Epithelial cell of proximal tubule (primary cell): ENCODE data around the gene FOXO1. TPM values are rescaled to one million over a fixed set of nuclear protein-coding genes. Genes with fewer than 3 reads are reported as not detected.

Experiments used
- DNase-seq: peaks from one replicate; pipeline ENCODE4 v3.0.0-alpha.2; 2011; ENCODE audit warnings: low read depth
- H3K4me3 ChIP-seq: 2 replicates; pipeline ENCODE4 v1.5.1; 2011; ENCODE audit warnings: low read depth, mild to moderate bottlenecking, low read length
- total RNA-seq: library from RNA; depleted of rRNA; stranded (reverse); fragments of >200 nt; gene quantifications from 2 replicates; pipeline ENCODE4 v1.2.3, GENCODE V29; 2015
- TF ChIP-seq, protein P1 (sequence below): conservative IDR thresholded peaks from 2 replicates; pipeline ENCODE4 v1.5.1; 2012; ENCODE audit warnings: low read depth, mild to moderate bottlenecking, low read length

Gene FOXO1
- total RNA-seq, 1 donor from 2014 or later: 6.3 TPM

DNA sequence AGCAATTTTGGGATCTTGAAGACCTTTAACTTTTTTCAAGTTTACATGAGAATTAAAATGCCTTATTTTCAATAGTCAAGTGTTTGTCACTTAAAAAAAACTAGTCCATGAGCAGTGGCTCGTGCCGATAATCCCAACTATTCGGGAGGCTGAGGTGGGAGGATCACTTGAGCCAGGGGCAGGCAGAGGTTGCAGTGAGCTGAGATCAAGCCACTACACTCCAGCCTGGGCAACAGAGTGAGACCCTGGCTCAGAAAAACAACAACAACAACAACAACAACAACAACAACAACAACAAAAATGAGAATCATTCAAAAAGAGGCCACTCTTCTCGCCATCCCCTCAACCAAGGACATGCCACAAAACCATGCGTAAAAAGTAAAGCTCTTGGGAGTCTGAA, 5.7 kb downstream of the FOXO1 start:
- H3K4me3 ChIP-seq: no peak overlapping the region
- TF ChIP-seq, protein P1, sequence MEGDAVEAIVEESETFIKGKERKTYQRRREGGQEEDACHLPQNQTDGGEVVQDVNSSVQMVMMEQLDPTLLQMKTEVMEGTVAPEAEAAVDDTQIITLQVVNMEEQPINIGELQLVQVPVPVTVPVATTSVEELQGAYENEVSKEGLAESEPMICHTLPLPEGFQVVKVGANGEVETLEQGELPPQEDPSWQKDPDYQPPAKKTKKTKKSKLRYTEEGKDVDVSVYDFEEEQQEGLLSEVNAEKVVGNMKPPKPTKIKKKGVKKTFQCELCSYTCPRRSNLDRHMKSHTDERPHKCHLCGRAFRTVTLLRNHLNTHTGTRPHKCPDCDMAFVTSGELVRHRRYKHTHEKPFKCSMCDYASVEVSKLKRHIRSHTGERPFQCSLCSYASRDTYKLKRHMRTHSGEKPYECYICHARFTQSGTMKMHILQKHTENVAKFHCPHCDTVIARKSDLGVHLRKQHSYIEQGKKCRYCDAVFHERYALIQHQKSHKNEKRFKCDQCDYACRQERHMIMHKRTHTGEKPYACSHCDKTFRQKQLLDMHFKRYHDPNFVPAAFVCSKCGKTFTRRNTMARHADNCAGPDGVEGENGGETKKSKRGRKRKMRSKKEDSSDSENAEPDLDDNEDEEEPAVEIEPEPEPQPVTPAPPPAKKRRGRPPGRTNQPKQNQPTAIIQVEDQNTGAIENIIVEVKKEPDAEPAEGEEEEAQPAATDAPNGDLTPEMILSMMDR: no peak
- no peak for DNase-seq

GRCh38 chr13:40660141-40660664, 6.2 kb downstream of the FOXO1 start:
- TF ChIP-seq, protein P1: no peak
- DNase-seq: no peak

GRCh38 chr13:40657951-40658350, 8.5 kb downstream of the FOXO1 start:
- H3K4me3 ChIP-seq: no peak overlapping the region
- TF ChIP-seq, protein P1: no peak
- no peak for DNase-seq

More at GRCh38 chr13:40660141-40660664, 6.2 kb downstream of the FOXO1 start:
- no peak overlapping the region for H3K4me3 ChIP-seq

DNA sequence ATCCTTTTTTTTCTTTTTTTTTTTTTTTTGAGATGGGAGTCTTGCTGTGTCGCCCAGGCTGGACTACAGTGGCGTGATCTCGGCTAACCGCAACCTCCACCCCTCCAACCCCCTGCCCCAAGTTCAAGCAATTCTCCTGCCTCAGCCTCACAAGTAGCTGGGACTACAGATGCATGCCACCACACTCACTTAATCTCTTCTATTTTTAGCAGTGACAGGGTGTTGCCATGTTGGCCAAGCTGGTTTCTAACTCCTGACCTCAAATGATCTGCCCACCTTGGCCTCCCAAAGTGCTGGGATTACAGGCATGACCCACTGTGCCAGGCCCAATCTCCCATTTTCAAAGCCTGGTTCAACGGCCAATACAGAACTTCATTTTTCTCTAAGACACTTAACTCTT, 9.1 kb downstream of the FOXO1 start:
- no peak overlapping the region for H3K4me3 ChIP-seq
- DNase-seq: no peak
- TF ChIP-seq, protein P1: no peak

- TF ChIP-seq, protein P1: no peak
- H3K4me3 ChIP-seq: no peak overlapping the region
- no peak for DNase-seq
Measured at GRCh38 chr13:40656358-40656757, 10.1 kb downstream of the FOXO1 start.

DNA sequence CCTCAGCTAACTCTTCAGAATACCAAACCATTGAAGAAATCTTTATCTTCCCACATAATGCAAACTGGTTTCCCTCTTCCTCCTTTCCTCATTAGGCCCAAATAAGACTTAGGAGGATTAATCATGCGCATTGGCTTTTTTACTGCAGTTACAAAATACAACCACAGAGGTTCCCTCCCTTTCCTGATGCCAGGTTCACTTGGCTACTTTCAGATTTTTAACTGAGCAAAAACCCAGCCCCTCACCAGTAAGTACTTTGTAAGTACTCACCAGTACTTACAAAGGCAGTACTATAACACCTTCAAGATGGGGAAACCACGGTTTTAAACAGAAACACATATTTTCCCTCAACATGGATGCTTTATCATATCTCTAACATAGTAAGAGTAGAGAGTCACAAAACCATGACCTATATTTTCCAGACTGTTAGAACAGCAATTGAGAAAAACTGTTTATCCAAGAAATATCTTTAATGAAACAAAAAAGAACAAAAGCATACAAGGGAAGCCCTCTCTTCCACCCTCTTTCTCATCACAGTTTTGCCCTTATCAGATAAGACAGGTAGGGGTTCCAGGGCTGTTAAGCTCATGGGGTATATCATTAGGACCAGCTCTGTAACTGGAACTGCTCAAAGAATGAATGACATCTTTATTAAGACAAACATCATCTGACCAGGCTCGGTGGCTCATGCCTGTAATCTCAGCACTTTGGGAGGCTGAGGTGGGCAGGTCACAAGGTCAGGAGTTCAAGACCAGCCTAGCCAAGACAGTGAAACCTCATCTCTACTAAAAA, 12.7 kb downstream of the FOXO1 start:
- TF ChIP-seq, protein P1: no peak
- no peak for DNase-seq

GRCh38 chr13:40652588-40652940, 13.9 kb downstream of the FOXO1 start:
- no peak for DNase-seq
- H3K4me3 ChIP-seq: no peak overlapping the region
- TF ChIP-seq, protein P1: no peak

More for the DNA sequence above, 12.7 kb downstream of the FOXO1 start:
- no peak overlapping the region for H3K4me3 ChIP-seq
